Measurements from ENCODE around the gene SLC9A1. TPM values are rescaled to one million over a fixed set of nuclear protein-coding genes. Genes with fewer than 3 reads are reported as not detected.

Gene SLC9A1
- polyA plus RNA-seq, 1 of the 3 experiments (the other 2 are of a cell fraction), result 11.4 TPM

GRCh38 chr1:27106561-27107323, 48.2 kb downstream of the SLC9A1 start:
- H3K9ac ChIP-seq, result no peak overlapping the region
- no peak overlapping the region for H3K27ac ChIP-seq (ENCODE audit: low read depth in 2 of 2, low read length in 1 of 2)
- H3K4me3 ChIP-seq (ENCODE audit: low read depth in 2 of 2, low read length in 1 of 2), result no peak overlapping the region
- no peaks in the 10 kb centered on the region for H3K79me2 ChIP-seq (ENCODE audit: insufficient read depth)
- no peaks in the 10 kb centered on the region for H3K9me2 ChIP-seq
- no peaks in the 10 kb centered on the region for H3K27me3 ChIP-seq (ENCODE audit: insufficient read depth)
- H4K20me1 ChIP-seq (ENCODE audit: insufficient read depth), result no peaks in the 10 kb centered on the region
- 100% methylated on average over 7 of the region's 7 CpGs for WGBS (ENCODE audit: low lambda C conversion rate)
- H2AFZ ChIP-seq (ENCODE audit: low read depth), result no peak overlapping the region
- no peak for TF ChIP-seq NFIC (IDR thresholded peaks at IDR 0.05; ENCODE audit: borderline replicate concordance)
- TF ChIP-seq TAF1 (IDR thresholded peaks at IDR 0.05; ENCODE audit: borderline replicate concordance, low read depth, low read length), result no peak
- no peak for TF ChIP-seq EP300 (IDR thresholded peaks at IDR 0.05; ENCODE audit: borderline replicate concordance in 1 of 2, low read depth in 1 of 2, low read length in 1 of 2)
- no peak for TF ChIP-seq RFX5 (IDR thresholded peaks at IDR 0.05; ENCODE audit: low read length)
- TF ChIP-seq MEF2A (IDR thresholded peaks at IDR 0.05; ENCODE audit: borderline replicate concordance, low read depth), result no peak
- no peak for TF ChIP-seq EZH2phosphoT487 (IDR thresholded peaks at IDR 0.05; ENCODE audit: borderline replicate concordance, low read depth)
- TF ChIP-seq GATA2 (CRISPR knock-in tag; IDR thresholded peaks at IDR 0.05), result no peak
- no peak for TF ChIP-seq USF2 (IDR thresholded peaks at IDR 0.05; ENCODE audit: borderline replicate concordance, low read depth, low read length)
- peaks cover 6% of the 10 kb centered on the region for H3F3A ChIP-seq (replicated peaks; ENCODE audit: insufficient read depth)
- H3K9me3 ChIP-seq, result no peaks in the 10 kb centered on the region
- H3K36me3 ChIP-seq (replicated peaks in 1 of 2; ENCODE audit: control insufficient read depth in 1 of 2, insufficient read depth in 2 of 2, low read length in 1 of 2), result peaks cover 0 to 2% of the 10 kb centered on the region in 2 experiments
- peaks cover 1 to 2% of the 10 kb centered on the region in 2 experiments; a peak in 2 of 4 replicates for H3K4me1 ChIP-seq (ENCODE audit: control insufficient read depth in 1 of 2, insufficient read depth in 2 of 2, low read depth in 1 of 2, low read length in 1 of 2)
- DNase-seq, result no peak
- POLR2A ChIA-PET, result no interaction called here
- H3K4me2 ChIP-seq, result no peak overlapping the region
- CTCF ChIA-PET, result interaction anchor here (1.3 to 3.1 kb wide), 4 partner anchors 61 to 190 kb away, joined by 6 to 18 read pairs (median 8); no protein-coding TSS in a partner anchor

- no peak overlapping the region for H3K27ac ChIP-seq (ENCODE audit: low read depth in 2 of 2, low read length in 1 of 2)
- H3F3A ChIP-seq (replicated peaks; ENCODE audit: insufficient read depth), result no peaks in the 10 kb centered on the region
- no peaks in the 10 kb centered on the region for H3K9me3 ChIP-seq
- no peaks in the 10 kb centered on the region for H4K20me1 ChIP-seq (ENCODE audit: insufficient read depth)
- ChIA-PET CTCF (interaction anchor here (1.4 to 9.5 kb wide), 5 partner anchors 59 to 283 kb away, joined by 3 to 149 read pairs (median 7); no protein-coding TSS in a partner anchor), POLR2A (no interaction called here)
- H3K27me3 ChIP-seq (ENCODE audit: insufficient read depth), result no peaks in the 10 kb centered on the region
- H3K4me1 ChIP-seq (ENCODE audit: control insufficient read depth in 1 of 2, insufficient read depth in 2 of 2, low read depth in 1 of 2, low read length in 1 of 2), result peaks cover under 1 to 3% of the 10 kb centered on the region in 2 experiments; a peak in 2 of 4 replicates
- H3K4me3 ChIP-seq (ENCODE audit: low read depth in 2 of 2, low read length in 1 of 2), result no peak overlapping the region
- TF ChIP-seq POLR2AphosphoS5 (IDR thresholded peaks at IDR 0.05; ENCODE audit: low read depth, low read length) (no peak), RAD21 (IDR thresholded peaks at IDR 0.05; ENCODE audit: low read length) (no peak), REST (IDR thresholded peaks at IDR 0.05; ENCODE audit: low read depth, low read length) (no peak)
- H2AFZ ChIP-seq (ENCODE audit: low read depth), result no peak overlapping the region
- peaks cover 0 to 2% of the 10 kb centered on the region in 2 experiments for H3K36me3 ChIP-seq (replicated peaks in 1 of 2; ENCODE audit: control insufficient read depth in 1 of 2, insufficient read depth in 2 of 2, low read length in 1 of 2)
- DNase-seq, result no peak
- no peaks in the 10 kb centered on the region for H3K79me2 ChIP-seq (ENCODE audit: insufficient read depth)
- H3K4me2 ChIP-seq, result no peak overlapping the region
- no peaks in the 10 kb centered on the region for H3K9me2 ChIP-seq
- no peak overlapping the region for H3K9ac ChIP-seq
- 100% methylated on average over 2 of the region's 2 CpGs for WGBS (ENCODE audit: low lambda C conversion rate)
Measured at GRCh38 chr1:27105018-27105417, 49.9 kb downstream of the SLC9A1 start.
